ENCODE data around the gene ZNF446. TPM values are rescaled to one million over a fixed set of nuclear protein-coding genes. Genes with fewer than 3 reads are reported as not detected.

ZNF446 gene
- total and polyA plus RNA-seq, 3 donors from 2014 or later = 24.3 to 38.7 (median 33.6) TPM

- H3K36me3 ChIP-seq (ENCODE audit: low read depth, missing control alignments) = no peaks in the 10 kb centered on the region
- H3K4me3 ChIP-seq = no peak overlapping the region
- no peak for TF ChIP-seq POLR2A (IDR thresholded peaks at IDR 0.05)
- TF ChIP-seq, protein P1, sequence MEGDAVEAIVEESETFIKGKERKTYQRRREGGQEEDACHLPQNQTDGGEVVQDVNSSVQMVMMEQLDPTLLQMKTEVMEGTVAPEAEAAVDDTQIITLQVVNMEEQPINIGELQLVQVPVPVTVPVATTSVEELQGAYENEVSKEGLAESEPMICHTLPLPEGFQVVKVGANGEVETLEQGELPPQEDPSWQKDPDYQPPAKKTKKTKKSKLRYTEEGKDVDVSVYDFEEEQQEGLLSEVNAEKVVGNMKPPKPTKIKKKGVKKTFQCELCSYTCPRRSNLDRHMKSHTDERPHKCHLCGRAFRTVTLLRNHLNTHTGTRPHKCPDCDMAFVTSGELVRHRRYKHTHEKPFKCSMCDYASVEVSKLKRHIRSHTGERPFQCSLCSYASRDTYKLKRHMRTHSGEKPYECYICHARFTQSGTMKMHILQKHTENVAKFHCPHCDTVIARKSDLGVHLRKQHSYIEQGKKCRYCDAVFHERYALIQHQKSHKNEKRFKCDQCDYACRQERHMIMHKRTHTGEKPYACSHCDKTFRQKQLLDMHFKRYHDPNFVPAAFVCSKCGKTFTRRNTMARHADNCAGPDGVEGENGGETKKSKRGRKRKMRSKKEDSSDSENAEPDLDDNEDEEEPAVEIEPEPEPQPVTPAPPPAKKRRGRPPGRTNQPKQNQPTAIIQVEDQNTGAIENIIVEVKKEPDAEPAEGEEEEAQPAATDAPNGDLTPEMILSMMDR (IDR thresholded peaks at IDR 0.05) = no peak
- H3K9me3 ChIP-seq = no peaks in the 10 kb centered on the region
- no peaks in the 10 kb centered on the region for H3K27me3 ChIP-seq
- whole genome bisulfite sequencing, 2 donors = 85 to 88% methylated on average over 16 to 25 of the region's 25 CpGs
- intact Hi-C loops (cut with DNase I; ENCODE audit: low total_unique reads) = no loop called here
- no peak for DNase-seq
- peaks cover 24% of the 10 kb centered on the region for H3K4me1 ChIP-seq
- no peak overlapping the region for H3K27ac ChIP-seq
These were observed 40.2 kb downstream of the ZNF446 start for GRCh38 chr19:58516246-58516836.

DNA sequence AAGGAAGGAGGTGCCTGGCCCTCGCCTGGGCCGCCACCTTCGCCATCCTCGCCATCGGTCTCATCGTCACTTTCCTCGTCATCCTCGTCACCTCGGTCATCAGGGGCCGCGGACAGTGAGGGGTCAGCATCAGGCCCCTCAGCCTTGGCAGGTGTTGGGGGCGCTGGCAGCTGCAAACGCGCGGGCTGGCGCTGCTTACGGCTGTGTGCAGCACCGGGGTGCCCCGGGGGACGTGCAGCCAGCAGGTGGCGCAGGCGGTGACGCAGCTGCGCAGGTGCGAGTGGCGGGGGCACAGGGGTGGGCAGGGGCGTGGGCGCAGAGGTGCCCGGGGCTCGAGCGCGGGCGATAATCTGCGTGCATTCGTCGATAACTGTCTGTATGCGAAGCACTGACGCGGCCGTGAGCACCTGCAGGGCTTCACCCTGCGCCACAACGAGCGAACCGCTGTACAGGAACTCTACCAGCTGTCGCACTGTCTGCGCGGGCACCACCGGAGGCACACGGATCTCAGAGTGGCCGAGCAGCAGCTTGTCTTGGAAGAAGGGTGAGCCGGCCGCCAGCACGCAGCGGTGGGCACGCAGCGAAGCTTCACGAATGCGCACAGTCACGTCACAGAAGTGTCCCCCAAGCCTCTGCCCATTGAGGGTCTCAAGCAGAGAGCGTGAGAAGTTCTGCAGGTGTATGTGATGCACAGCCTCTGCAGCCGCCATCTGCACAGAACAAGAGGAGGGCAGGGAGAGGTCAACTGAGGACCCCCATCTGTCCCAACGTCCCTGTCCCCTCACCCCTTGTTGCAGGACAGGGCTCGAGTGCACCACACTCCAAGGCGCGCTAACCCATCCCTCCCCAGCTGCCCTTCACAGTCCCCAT is 41.0 kb downstream of the ZNF446 start:
- DNase-seq = no peak
- Histone ChIP-seq H3K36me3 (ENCODE audit: low read depth, missing control alignments) (no peaks in the 10 kb centered on the region), H3K27ac (no peak overlapping the region), H3K4me1 (peaks cover 19% of the 10 kb centered on the region), H3K27me3 (no peaks in the 10 kb centered on the region), H3K4me3 (no peak overlapping the region), H3K9me3 (no peaks in the 10 kb centered on the region)
- 89 to 95% methylated on average over 25 to 65 of the region's 65 CpGs for WGBS, 2 donors
- intact Hi-C loops (cut with DNase I; ENCODE audit: low total_unique reads) = no loop called here
- TF ChIP-seq POLR2A (IDR thresholded peaks at IDR 0.05) = no peak
- TF ChIP-seq, protein P1 (IDR thresholded peaks at IDR 0.05) = no peak

DNA sequence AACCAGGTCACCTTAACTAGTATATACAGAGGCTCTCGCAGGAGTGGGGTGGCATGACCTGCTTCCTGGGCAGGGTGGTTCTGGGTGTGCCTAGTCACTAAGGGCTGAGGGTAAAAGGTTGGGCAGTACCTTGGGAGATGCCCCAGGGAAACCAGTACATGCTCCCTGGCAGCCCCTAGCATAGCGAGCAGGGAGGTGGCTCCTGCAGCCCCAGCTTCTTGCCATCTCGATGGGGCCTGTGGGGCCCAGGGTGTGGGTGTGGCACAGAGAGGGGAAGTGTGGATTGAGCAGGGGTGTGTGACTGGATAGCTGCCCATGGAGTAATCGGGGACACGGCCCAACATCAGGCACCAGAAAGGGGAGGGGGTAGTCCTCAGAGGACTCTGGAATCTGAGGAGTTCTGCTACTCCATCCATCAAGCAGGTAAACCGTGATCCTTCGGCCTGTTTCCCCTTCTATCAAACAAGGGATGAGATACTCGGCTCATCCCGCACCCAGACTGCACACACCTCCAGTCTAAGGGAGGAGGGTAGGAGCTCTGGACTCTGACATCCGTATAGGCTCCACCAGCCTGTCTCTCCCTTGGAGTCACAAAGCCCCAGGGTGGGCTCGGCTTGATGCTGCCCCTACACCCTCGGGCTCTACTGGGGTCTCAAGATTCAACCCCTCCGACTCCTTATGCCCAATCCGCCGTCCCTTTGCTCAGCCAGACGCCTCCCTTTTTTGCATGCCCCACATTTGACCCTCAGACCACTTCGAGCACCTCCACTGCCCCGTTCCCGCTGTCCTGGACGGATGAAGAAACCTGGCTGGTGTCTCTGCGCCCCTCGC is 42.3 kb downstream of the ZNF446 start:
- 5 to 11% methylated on average over 16 to 22 of the region's 22 CpGs for WGBS, 2 donors
- no peaks in the 10 kb centered on the region for H3K27me3 ChIP-seq
- intact Hi-C loops (cut with DNase I; ENCODE audit: low total_unique reads) = no loop called here
- no peaks in the 10 kb centered on the region for H3K36me3 ChIP-seq (ENCODE audit: low read depth, missing control alignments)
- peak overlapping the region; percentile 81 to 94 for H3K4me3 ChIP-seq
- H3K4me1 ChIP-seq = peaks cover 19% of the 10 kb centered on the region
- TF ChIP-seq, protein P1 (IDR thresholded peaks at IDR 0.05) = peak in 2 of 3 experiments; percentile 20 to 50
- no peak for TF ChIP-seq POLR2A (IDR thresholded peaks at IDR 0.05)
- no peaks in the 10 kb centered on the region for H3K9me3 ChIP-seq
- DNase-seq = no peak
- H3K27ac ChIP-seq = peak overlapping the region; percentile 94 to 97

DNA sequence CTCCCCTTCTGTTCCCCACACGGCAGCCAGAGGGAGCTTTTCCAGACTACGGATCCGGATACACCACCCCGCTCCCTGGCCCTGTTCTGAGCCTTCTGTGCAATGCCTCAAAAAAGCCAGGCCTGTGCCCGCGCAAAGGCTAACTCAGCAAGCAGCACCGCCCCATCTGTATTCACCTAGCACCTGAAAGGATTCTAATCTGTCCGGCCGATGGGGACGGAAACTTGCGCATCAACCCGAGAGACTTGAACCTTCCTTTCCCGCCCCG is 42.9 kb downstream of the ZNF446 start:
- H3K4me1 ChIP-seq = peaks cover 19% of the 10 kb centered on the region
- 0 to 1% methylated on average over 11 to 12 of the region's 14 CpGs for WGBS, 2 donors
- intact Hi-C loops (cut with DNase I; ENCODE audit: low total_unique reads) = no loop called here

More for the DNA sequence above, 42.9 kb downstream of the ZNF446 start:
- peak; percentile 72 for DNase-seq
- Histone ChIP-seq H3K9me3 (no peaks in the 10 kb centered on the region), H3K36me3 (ENCODE audit: low read depth, missing control alignments) (no peaks in the 10 kb centered on the region), H3K4me3 (peak overlapping the region; percentile 81 to 94), H3K27me3 (no peaks in the 10 kb centered on the region), H3K27ac (peak overlapping the region; percentile 94 to 97)
- TF ChIP-seq POLR2A (IDR thresholded peaks at IDR 0.05) = no peak
- TF ChIP-seq, protein P1 (IDR thresholded peaks at IDR 0.05) = peak in 1 of 3 experiments; percentile 56

Measured in testis (tissue), 3 donors.